Neuronal stem cell (in vitro differentiated cells): Measurements from ENCODE around the gene STT3A.

Source experiments
- DNase-seq: peaks from one replicate; pipeline ENCODE4 v3.0.0-alpha.2; 2013; ENCODE audit warnings: low spot score
- H2AFZ ChIP-seq: one replicate; pipeline ENCODE4 v1.6.1; 2013; ENCODE audit warnings: mild to moderate bottlenecking, low read length, inconsistent platforms
- H2AK5ac ChIP-seq: 2 replicates; pipeline ENCODE4 v1.6.1; 2013; ENCODE audit warnings: low read depth, mild to moderate bottlenecking, inconsistent platforms, low read length, moderate library complexity, mixed read lengths
- H2BK120ac ChIP-seq: 2 replicates; pipeline ENCODE4 v1.6.1; 2013; ENCODE audit warnings: low read depth, mild to moderate bottlenecking, inconsistent platforms, low read length, moderate library complexity, mixed read lengths
- H2BK12ac ChIP-seq: one replicate; pipeline ENCODE4 v1.6.1; 2013; ENCODE audit warnings: low read length, inconsistent platforms
- H2BK15ac ChIP-seq: 2 replicates; pipeline ENCODE4 v1.6.1; 2013; ENCODE audit warnings: mild to moderate bottlenecking, low read length, inconsistent platforms, mixed read lengths
- H2BK5ac ChIP-seq: one replicate; pipeline ENCODE4 v1.6.1; 2013; ENCODE audit warnings: inconsistent platforms, mild to moderate bottlenecking, low read length, moderate library complexity
- H3K14ac ChIP-seq: one replicate; pipeline ENCODE4 v1.6.1; 2013; ENCODE audit warnings: low read length, inconsistent platforms
- H3K18ac ChIP-seq: 2 replicates; pipeline ENCODE4 v1.6.1; 2013; ENCODE audit warnings: low read length, inconsistent platforms
- H3K23ac ChIP-seq: 2 replicates; pipeline ENCODE4 v1.6.1; 2013; ENCODE audit warnings: low read depth, mild to moderate bottlenecking, mixed read lengths, low read length, inconsistent platforms; ENCODE audit not compliant: poor library complexity
- H3K27ac ChIP-seq: replicated peaks from 3 replicates; pipeline ENCODE4 v1.5.1; 2013; ENCODE audit warnings: low read length, inconsistent platforms
- H3K27me3 ChIP-seq, 3 experiments: 2 replicates each; pipeline ENCODE4 v1.6.1; 2013; ENCODE audit warnings: low read length in 3 of 3, mild to moderate bottlenecking in 2 of 3, inconsistent platforms in 1 of 3, low read depth in 1 of 3, mixed read lengths in 1 of 3, moderate library complexity in 1 of 3; ENCODE audit not compliant: control insufficient read depth in 3 of 3, insufficient read depth in 3 of 3
- H3K36me3 ChIP-seq, 2 donors: replicated peaks in 1 of 2; 2 replicates each; pipeline ENCODE4 v1.6.1; 2013; ENCODE audit warnings: low read length in 2 of 2; ENCODE audit not compliant: control insufficient read depth in 2 of 2, insufficient read depth in 2 of 2
- H3K4ac ChIP-seq: 2 replicates; pipeline ENCODE4 v1.6.1; 2013; ENCODE audit warnings: inconsistent platforms, mild to moderate bottlenecking, low read length, moderate library complexity
- H3K4me1 ChIP-seq, 2 donors: 1 replicate in 1 of 2; 2 replicates in 1 of 2; pipeline ENCODE4 v1.6.1; 2013; ENCODE audit warnings: low read length in 2 of 2, low read depth in 1 of 2; ENCODE audit not compliant: control insufficient read depth in 2 of 2, insufficient read depth in 1 of 2
- H3K4me2 ChIP-seq: one replicate; pipeline ENCODE4 v1.6.1; 2013; ENCODE audit warnings: mild to moderate bottlenecking, low read length, inconsistent platforms; ENCODE audit not compliant: insufficient read depth, poor library complexity, severe bottlenecking
- H3K4me3 ChIP-seq, 2 donors: 2 replicates each; pipeline ENCODE4 v1.5.1; 2013; ENCODE audit warnings: low read length in 2 of 2, mild to moderate bottlenecking in 2 of 2, inconsistent platforms in 1 of 2, moderate library complexity in 1 of 2
- H3K79me1 ChIP-seq: one replicate; pipeline ENCODE4 v1.6.1; 2013; ENCODE audit warnings: low read depth, mild to moderate bottlenecking, inconsistent platforms, low read length, moderate library complexity
- H3K9ac ChIP-seq: one replicate; pipeline ENCODE4 v1.6.1; 2013; ENCODE audit warnings: mild to moderate bottlenecking, low read depth, low read length, inconsistent platforms; ENCODE audit not compliant: poor library complexity
- H3K9me3 ChIP-seq, 2 donors: replicated peaks in 1 of 2; 2 replicates each; pipeline versions ENCODE3 to v1.6.1; 2013; ENCODE audit warnings: low read length in 2 of 2, mild to moderate bottlenecking in 2 of 2, inconsistent platforms in 1 of 2, low read depth in 1 of 2, mixed read lengths in 1 of 2, moderate library complexity in 1 of 2; ENCODE audit not compliant: control insufficient read depth in 2 of 2, insufficient read depth in 1 of 2
- H4K8ac ChIP-seq: one replicate; pipeline ENCODE4 v1.6.1; 2013; ENCODE audit warnings: low read depth, mild to moderate bottlenecking, inconsistent platforms, low read length, moderate library complexity
- H4K91ac ChIP-seq: one replicate; pipeline ENCODE4 v1.6.1; 2013; ENCODE audit warnings: low read length, low read depth, mild to moderate bottlenecking, inconsistent platforms; ENCODE audit not compliant: poor library complexity
- WGBS, 2 donors: extraction: QIAGEN DNeasy Blood & Tissue Kit; methylation state at CpG; one replicate each; pipeline ENCODE4 v1.1.7; 2013; ENCODE audit warnings: missing lambda C conversion rate in 2 of 2, mixed read lengths in 1 of 2; ENCODE audit not compliant: insufficient read length in 2 of 2, insufficient replicate concordance in 1 of 2; ENCODE audit errors: extremely low coverage in 2 of 2; 5-methylcytosine and 5-hydroxymethylcytosine counted together

Gene STT3A

GRCh38 chr11:125645871-125646270, 53.2 kb downstream of the STT3A start:
- peaks cover 14 to 97% of the 10 kb centered on the region in 2 donors for H3K36me3 ChIP-seq
- no peak overlapping the region for H3K23ac ChIP-seq
- WGBS, 2 donors: no CpG with 5 or more reads among the region's 3 CpGs
- H3K4me2 ChIP-seq: no peak overlapping the region
- no peak overlapping the region for H2BK12ac ChIP-seq
- no peak overlapping the region for H2BK15ac ChIP-seq
- H3K4me1 ChIP-seq: no peaks in the 10 kb centered on the region
- no peak overlapping the region for H2AFZ ChIP-seq
- no peaks in the 10 kb centered on the region for H3K79me1 ChIP-seq
- H3K27me3 ChIP-seq: no peaks in the 10 kb centered on the region
- H2AK5ac ChIP-seq: no peak overlapping the region
- H2BK5ac ChIP-seq: no peak overlapping the region
- H3K9ac ChIP-seq: no peak overlapping the region
- no peak overlapping the region for H4K8ac ChIP-seq
- H3K27ac ChIP-seq: no peak overlapping the region
- H2BK120ac ChIP-seq: no peak overlapping the region
- no peak overlapping the region for H3K4me3 ChIP-seq
- H3K14ac ChIP-seq: no peak overlapping the region
- no peak for DNase-seq
- H3K4ac ChIP-seq: no peak overlapping the region
- no peak overlapping the region for H3K18ac ChIP-seq
- H4K91ac ChIP-seq: no peak overlapping the region
- peaks cover 0 to 5% of the 10 kb centered on the region in 2 donors for H3K9me3 ChIP-seq

GRCh38 chr11:125649465-125650166, 57.0 kb downstream of the STT3A start:
- Histone ChIP-seq H3K4me1 (no peaks in the 10 kb centered on the region), H3K27me3 (no peaks in the 10 kb centered on the region), H3K14ac (no peak overlapping the region), H2BK5ac (no peak overlapping the region), H4K8ac (no peak overlapping the region), H2AK5ac (no peak overlapping the region), H2BK12ac (no peak overlapping the region), H3K4me3 (no peak overlapping the region), H3K79me1 (no peaks in the 10 kb centered on the region), H3K36me3 (peaks cover 20 to 98% of the 10 kb centered on the region in 2 donors), H3K23ac (no peak overlapping the region), H3K9ac (no peak overlapping the region), H2BK120ac (no peak overlapping the region), H2BK15ac (no peak overlapping the region), H3K4me2 (no peak overlapping the region), H3K4ac (no peak overlapping the region), H3K18ac (no peak overlapping the region), H2AFZ (no peak overlapping the region), H3K9me3 (peaks cover 0 to 5% of the 10 kb centered on the region in 2 donors), H4K91ac (no peak overlapping the region), H3K27ac (no peak overlapping the region)
- no peak for DNase-seq
- no CpG with 5 or more reads among the region's 6 CpGs for WGBS, 2 donors

- Histone ChIP-seq H3K4me3 (no peak overlapping the region), H3K14ac (no peak overlapping the region), H3K79me1 (no peaks in the 10 kb centered on the region), H4K91ac (no peak overlapping the region), H3K4ac (no peak overlapping the region), H2AK5ac (no peak overlapping the region), H4K8ac (no peak overlapping the region), H3K18ac (no peak overlapping the region), H3K9ac (no peak overlapping the region), H3K23ac (no peak overlapping the region), H2AFZ (no peak overlapping the region), H3K4me2 (no peak overlapping the region), H3K4me1 (no peaks in the 10 kb centered on the region), H2BK12ac (no peak overlapping the region), H2BK15ac (no peak overlapping the region), H2BK5ac (no peak overlapping the region), H3K9me3 (peaks cover 4 to 46% of the 10 kb centered on the region in 2 donors), H3K27ac (no peak overlapping the region), H3K36me3 (peaks cover 11 to 97% of the 10 kb centered on the region in 2 donors), H2BK120ac (no peak overlapping the region), H3K27me3 (no peaks in the 10 kb centered on the region)
- WGBS, 2 donors: no CpG with 5 or more reads among the region's 2 CpGs
- no peak for DNase-seq
These were observed 70.0 kb downstream of the STT3A start for GRCh38 chr11:125662689-125663088.

DNA sequence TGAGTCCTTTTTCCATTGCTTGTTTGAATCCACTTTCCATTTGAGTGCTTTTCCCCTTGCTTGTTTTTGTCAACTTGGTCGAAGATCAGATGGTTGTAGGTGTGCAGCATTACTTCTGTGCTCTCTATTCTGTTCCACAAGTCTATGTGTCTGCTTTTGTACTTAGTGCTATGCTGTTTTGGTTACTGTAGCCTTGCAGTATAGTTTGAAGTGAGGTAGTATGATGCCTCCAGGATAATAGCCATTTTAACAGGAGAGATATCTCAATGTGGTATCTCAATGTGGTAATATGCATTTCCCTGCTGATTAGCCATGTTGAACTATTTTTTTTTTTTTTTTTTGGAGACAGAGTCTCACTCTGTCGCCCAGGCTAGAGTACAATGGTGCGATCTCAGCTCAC, 71.3 kb downstream of the STT3A start:
- Histone ChIP-seq H2BK12ac (no peak overlapping the region), H3K9ac (no peak overlapping the region), H2AK5ac (no peak overlapping the region), H3K9me3 (peaks cover 4 to 46% of the 10 kb centered on the region in 2 donors), H4K91ac (no peak overlapping the region), H3K18ac (no peak overlapping the region), H2BK15ac (no peak overlapping the region), H3K4ac (no peak overlapping the region), H3K4me1 (no peaks in the 10 kb centered on the region), H3K4me3 (no peak overlapping the region), H3K14ac (no peak overlapping the region), H3K36me3 (peaks cover 10 to 97% of the 10 kb centered on the region in 2 donors), H2AFZ (no peak overlapping the region), H2BK5ac (no peak overlapping the region), H3K27me3 (no peaks in the 10 kb centered on the region), H3K79me1 (no peaks in the 10 kb centered on the region), H3K27ac (no peak overlapping the region), H4K8ac (no peak overlapping the region), H3K23ac (no peak overlapping the region), H3K4me2 (no peak overlapping the region), H2BK120ac (no peak overlapping the region)
- no CpG with 5 or more reads among the region's 3 CpGs for WGBS, 2 donors
- DNase-seq: no peak
